SIG-M5 treated with dmso at 0.1 percent for 504 hours (cell line): ENCODE data around the gene ITIH3.

Experiments used
- DNase-seq: peaks from one replicate; lab custom pipeline; 2025; ENCODE audit not compliant: unreplicated experiment; lab: John Stamatoyannopoulos, UW

ITIH3 gene

GRCh38 chr3:52822363-52822762 is 27.8 kb downstream of the ITIH3 start:
- DNase-seq = no peak

GRCh38 chr3:52824037-52824436 is 29.4 kb downstream of the ITIH3 start:
- DNase-seq = no peak

GRCh38 chr3:52827441-52827840 is 32.8 kb downstream of the ITIH3 start:
- peak; percentile 33 for DNase-seq

- no peak for DNase-seq
Observed at GRCh38 chr3:52827866-52828376, 33.3 kb downstream of the ITIH3 start.

GRCh38 chr3:52829482-52829881 is 34.9 kb downstream of the ITIH3 start:
- DNase-seq = no peak

GRCh38 chr3:52829906-52830463 is 35.4 kb downstream of the ITIH3 start:
- DNase-seq = no peak

GRCh38 chr3:52830535-52831258 is 36.1 kb downstream of the ITIH3 start, which contains the start of gene ITIH4:
TSS of gene ITIH4 (minus strand) at chr3:52830672. CDS start at chr3:52830642, 30 bp downstream.
- DNase-seq = no peak

- no peak for DNase-seq
Observed at GRCh38 chr3:52831500-52832301, 37.1 kb downstream of the ITIH3 start.

- DNase-seq = no peak
Observed at GRCh38 chr3:52833202-52833601, 38.6 kb downstream of the ITIH3 start.

GRCh38 chr3:52834871-52835501 is 40.4 kb downstream of the ITIH3 start, which contains the start of gene MUSTN1:
TSS of gene MUSTN1 (minus strand) at chr3:52835019. CDS start at chr3:52834948, 71 bp downstream.
- no peak for DNase-seq

- DNase-seq = no peak
Observed at GRCh38 chr3:52835766-52836470, 41.3 kb downstream of the ITIH3 start.

GRCh38 chr3:52836471-52836845 is 41.9 kb downstream of the ITIH3 start:
- no peak for DNase-seq

- DNase-seq = no peak
Observed at GRCh38 chr3:52836986-52837385, 42.4 kb downstream of the ITIH3 start.

GRCh38 chr3:52838561-52839267 is 44.1 kb downstream of the ITIH3 start:
- DNase-seq = no peak

GRCh38 chr3:52839268-52839575 is 44.6 kb downstream of the ITIH3 start:
- no peak for DNase-seq

- DNase-seq = no peak
Observed at GRCh38 chr3:52839892-52840545, 45.4 kb downstream of the ITIH3 start.

GRCh38 chr3:52841211-52841980 is 46.8 kb downstream of the ITIH3 start:
- DNase-seq = no peak

- no peak for DNase-seq
Observed at GRCh38 chr3:52841981-52842340, 47.4 kb downstream of the ITIH3 start.

- no peak for DNase-seq
Observed at GRCh38 chr3:52842424-52842823, 47.8 kb downstream of the ITIH3 start.
